ENCODE measurements around the gene MAGEA1. TPM values are rescaled to one million over a fixed set of nuclear protein-coding genes. Genes with fewer than 3 reads are reported as not detected.
"Not testable (repeated sequence)": the region's sequence is repeated elsewhere in the genome, so short reads cannot be mapped to it uniquely, and the experiment has no call there.

MAGEA1 gene
- total RNA-seq, 1 experiment from 2014 or later, result not detected

- no peak for TF ChIP-seq CTCF (IDR thresholded peaks at IDR 0.05; ENCODE audit: insufficient read depth in 1 of 2, low read depth in 1 of 2, low read length in 1 of 2, severe bottlenecking in 1 of 2, unreplicated experiment in 1 of 2)
- Mint-ChIP-seq H3K4me1 (ENCODE audit: low read depth, unreplicated experiment) (no peaks in the 10 kb centered on the region), H3K27me3 (ENCODE audit: insufficient read depth, unreplicated experiment) (peaks cover 13% of the 10 kb centered on the region), H3K4me3 (ENCODE audit: unreplicated experiment) (no peak overlapping the region), H3K36me3 (ENCODE audit: insufficient read depth, unreplicated experiment) (no peaks in the 10 kb centered on the region), H3K27ac (ENCODE audit: unreplicated experiment) (no peak overlapping the region), H3K9me3 (ENCODE audit: unreplicated experiment) (peaks cover 6% of the 10 kb centered on the region)
- POLR2A ChIA-PET, result no interaction called here
- no peak overlapping the region for H3K4me3 ChIP-seq (ENCODE audit: low read depth, low read length)
- H3K4me1 ChIP-seq, result no peaks in the 10 kb centered on the region
- no peaks in the 10 kb centered on the region for H3K9me3 ChIP-seq
- CTCF ChIA-PET, result no interaction called here
- DNase-seq, result no peak
- BruUV-seq (replicated peaks), result no TSS peak
- intact Hi-C loops (cut with micrococcal nuclease; ENCODE audit: unreplicated experiment), result no loop called here
- no peaks in the 10 kb centered on the region for H3K27me3 ChIP-seq (replicated peaks; ENCODE audit: control insufficient read depth, insufficient read depth, low read length)
- no peaks in the 10 kb centered on the region for H3K36me3 ChIP-seq (ENCODE audit: control insufficient read depth, insufficient read depth, low read length)
Observed at GRCh38 chrX:153161952-153162351, 17.1 kb upstream of the MAGEA1 start.

GRCh38 chrX:153164733-153165132 lies 14.4 kb upstream of the MAGEA1 start:
- Histone ChIP-seq H3K27me3 (replicated peaks; ENCODE audit: control insufficient read depth, insufficient read depth, low read length) (no peaks in the 10 kb centered on the region), H3K4me3 (ENCODE audit: low read depth, low read length) (no peak overlapping the region), H3K36me3 (ENCODE audit: control insufficient read depth, insufficient read depth, low read length) (no peaks in the 10 kb centered on the region), H3K9me3 (no peaks in the 10 kb centered on the region), H3K4me1 (no peaks in the 10 kb centered on the region)
- H3K27me3 Mint-ChIP-seq (ENCODE audit: insufficient read depth, unreplicated experiment), result peaks cover 9% of the 10 kb centered on the region
- H3K36me3 Mint-ChIP-seq (ENCODE audit: insufficient read depth, unreplicated experiment), result no peaks in the 10 kb centered on the region
- intact Hi-C loops (cut with micrococcal nuclease; ENCODE audit: unreplicated experiment), result no loop called here
- no TSS peak for BruUV-seq (replicated peaks)
- ChIA-PET CTCF (interaction anchor here (0.7 kb wide), 1 partner anchor 251 kb away, joined by 3 read pairs; no protein-coding TSS in a partner anchor), POLR2A (no interaction called here)
- TF ChIP-seq CTCF (IDR thresholded peaks at IDR 0.05; ENCODE audit: insufficient read depth in 1 of 2, low read depth in 1 of 2, low read length in 1 of 2, severe bottlenecking in 1 of 2, unreplicated experiment in 1 of 2), result no peak
- H3K27ac Mint-ChIP-seq (ENCODE audit: unreplicated experiment), result no peak overlapping the region
- H3K4me1 Mint-ChIP-seq (ENCODE audit: low read depth, unreplicated experiment), result no peaks in the 10 kb centered on the region
- no peak for DNase-seq
- no peak overlapping the region for H3K4me3 Mint-ChIP-seq (ENCODE audit: unreplicated experiment)
- H3K9me3 Mint-ChIP-seq (ENCODE audit: unreplicated experiment), result peaks cover 6% of the 10 kb centered on the region

GRCh38 chrX:153168423-153168822 lies 10.7 kb upstream of the MAGEA1 start:
- H3K9me3 ChIP-seq; H3K4me1 Mint-ChIP-seq (ENCODE audit: low read depth, unreplicated experiment); POLR2A ChIA-PET; intact Hi-C loops (cut with micrococcal nuclease; ENCODE audit: unreplicated experiment); H3K27me3 Mint-ChIP-seq (ENCODE audit: insufficient read depth, unreplicated experiment); DNase-seq; H3K27me3 ChIP-seq (replicated peaks; ENCODE audit: control insufficient read depth, insufficient read depth, low read length); H3K4me1 ChIP-seq; H3K9me3 Mint-ChIP-seq (ENCODE audit: unreplicated experiment); BruUV-seq (replicated peaks); H3K4me3 ChIP-seq (ENCODE audit: low read depth, low read length); CTCF ChIA-PET; H3K36me3 Mint-ChIP-seq (ENCODE audit: insufficient read depth, unreplicated experiment); H3K4me3 Mint-ChIP-seq (ENCODE audit: unreplicated experiment); H3K36me3 ChIP-seq (ENCODE audit: control insufficient read depth, insufficient read depth, low read length); H3K27ac Mint-ChIP-seq (ENCODE audit: unreplicated experiment): not testable (repeated sequence)

- intact Hi-C loops (cut with micrococcal nuclease; ENCODE audit: unreplicated experiment), result no loop called here
- no peaks in the 10 kb centered on the region for H3K4me1 ChIP-seq
- no TSS peak for BruUV-seq (replicated peaks)
- POLR2A ChIA-PET, result no interaction called here
- CTCF ChIA-PET, result no interaction called here
- no peaks in the 10 kb centered on the region for H3K36me3 ChIP-seq (ENCODE audit: control insufficient read depth, insufficient read depth, low read length)
- H3K36me3 Mint-ChIP-seq (ENCODE audit: insufficient read depth, unreplicated experiment), result no peaks in the 10 kb centered on the region
- TF ChIP-seq CTCF (IDR thresholded peaks at IDR 0.05; ENCODE audit: insufficient read depth in 1 of 2, low read depth in 1 of 2, low read length in 1 of 2, severe bottlenecking in 1 of 2, unreplicated experiment in 1 of 2), result no peak
- no peak for DNase-seq
- no peaks in the 10 kb centered on the region for H3K27me3 ChIP-seq (replicated peaks; ENCODE audit: control insufficient read depth, insufficient read depth, low read length)
- no peaks in the 10 kb centered on the region for H3K4me1 Mint-ChIP-seq (ENCODE audit: low read depth, unreplicated experiment)
- no peaks in the 10 kb centered on the region for H3K9me3 ChIP-seq
- no peaks in the 10 kb centered on the region for H3K27me3 Mint-ChIP-seq (ENCODE audit: insufficient read depth, unreplicated experiment)
- H3K4me3 ChIP-seq (ENCODE audit: low read depth, low read length), result no peak overlapping the region
- H3K27ac Mint-ChIP-seq (ENCODE audit: unreplicated experiment), result no peak overlapping the region
- no peaks in the 10 kb centered on the region for H3K9me3 Mint-ChIP-seq (ENCODE audit: unreplicated experiment)
- H3K4me3 Mint-ChIP-seq (ENCODE audit: unreplicated experiment), result no peak overlapping the region
Observed at GRCh38 chrX:153181822-153182221, 2.7 kb downstream of the MAGEA1 start.

Measured in Caco-2 (cell line).